Neural cell (in vitro differentiated cells): ENCODE data around the gene LAMTOR3.

ENCODE experiments used
- CTCF ChIP-seq: fragments of 450-650 bp; IDR thresholded peaks from 2 replicates; pipeline ENCODE4 v1.5.1; 2014; ENCODE audit warnings: antibody characterized with exemption, mild to moderate bottlenecking, moderate library complexity; ENCODE audit not compliant: poor library complexity, severe bottlenecking
- EZH2 ChIP-seq: fragments of 200-600, 300-800 bp; shearing (Covaris generic), sonication (generic); IDR thresholded peaks from 2 replicates; pipeline ENCODE4 v1.6.1; 2014; ENCODE audit warnings: antibody characterized with exemption, low read length, borderline replicate concordance, mild to moderate bottlenecking; ENCODE audit not compliant: insufficient read depth, poor library complexity, severe bottlenecking
- MXI1 ChIP-seq: fragments of 450-650 bp; conservative IDR thresholded peaks from 2 replicates; pipeline ENCODE4 v1.6.1; 2014; ENCODE audit warnings: antibody characterized with exemption, mild to moderate bottlenecking; ENCODE audit not compliant: poor library complexity, severe bottlenecking

- TF ChIP-seq MXI1 = no peak
- TF ChIP-seq CTCF = no peak
- no peak for TF ChIP-seq EZH2
These were observed 26.9 kb upstream of the LAMTOR3 start for GRCh38 chr4:99921174-99921573.
